ENCODE data around the gene EFNB3.

The EFNB3 gene

GRCh38 chr17:7700510-7700909 is 4.5 kb upstream of the EFNB3 start:
- DNase-seq (ENCODE audit: low read depth) = no peak

DNA sequence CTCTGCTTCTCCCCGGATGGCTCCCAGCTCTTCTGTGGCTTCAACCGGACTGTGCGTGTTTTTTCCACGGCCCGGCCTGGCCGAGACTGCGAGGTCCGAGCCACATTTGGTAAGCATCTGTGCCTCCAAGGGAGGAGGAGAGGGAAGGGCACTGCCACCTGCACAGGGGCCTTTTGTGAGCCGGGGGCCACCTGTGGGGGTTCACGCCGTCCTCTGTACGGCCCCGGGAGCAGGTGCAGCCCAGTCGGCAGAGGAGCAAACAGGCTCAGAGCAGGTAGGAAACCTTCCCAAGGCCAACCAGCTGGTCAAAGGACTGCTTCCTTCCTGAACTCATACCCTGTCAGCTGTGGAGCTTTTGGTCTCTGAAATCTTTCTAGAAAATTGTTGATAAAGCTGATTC is 3.3 kb upstream of the EFNB3 start:
- DNase-seq (ENCODE audit: low read depth) = no peak

DNA sequence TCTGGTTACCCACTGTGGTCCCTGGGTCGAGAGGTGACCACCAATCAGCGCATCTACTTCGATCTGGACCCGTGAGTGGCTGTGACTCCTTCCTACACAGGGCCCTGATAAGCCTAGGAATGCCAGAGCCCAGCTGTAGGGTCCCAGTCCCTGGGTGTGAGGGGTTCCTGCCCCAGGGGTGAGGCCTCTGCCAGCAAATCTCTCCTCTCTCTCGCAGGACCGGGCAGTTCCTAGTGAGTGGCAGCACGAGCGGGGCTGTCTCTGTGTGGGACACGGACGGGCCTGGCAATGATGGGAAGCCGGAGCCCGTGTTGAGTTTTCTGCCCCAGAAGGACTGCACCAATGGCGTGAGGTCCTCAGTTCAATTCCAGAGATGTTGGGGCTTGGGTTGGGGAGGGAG is 2.2 kb upstream of the EFNB3 start:
- DNase-seq (ENCODE audit: low read depth) = no peak

GRCh38 chr17:7703584-7704479 is 1.2 kb upstream of the EFNB3 start:
- DNase-seq (ENCODE audit: low read depth) = peak; percentile 63

GRCh38 chr17:7705269-7706255 is 560 bp downstream of the EFNB3 start:
- DNase-seq (ENCODE audit: low read depth) = no peak

DNA sequence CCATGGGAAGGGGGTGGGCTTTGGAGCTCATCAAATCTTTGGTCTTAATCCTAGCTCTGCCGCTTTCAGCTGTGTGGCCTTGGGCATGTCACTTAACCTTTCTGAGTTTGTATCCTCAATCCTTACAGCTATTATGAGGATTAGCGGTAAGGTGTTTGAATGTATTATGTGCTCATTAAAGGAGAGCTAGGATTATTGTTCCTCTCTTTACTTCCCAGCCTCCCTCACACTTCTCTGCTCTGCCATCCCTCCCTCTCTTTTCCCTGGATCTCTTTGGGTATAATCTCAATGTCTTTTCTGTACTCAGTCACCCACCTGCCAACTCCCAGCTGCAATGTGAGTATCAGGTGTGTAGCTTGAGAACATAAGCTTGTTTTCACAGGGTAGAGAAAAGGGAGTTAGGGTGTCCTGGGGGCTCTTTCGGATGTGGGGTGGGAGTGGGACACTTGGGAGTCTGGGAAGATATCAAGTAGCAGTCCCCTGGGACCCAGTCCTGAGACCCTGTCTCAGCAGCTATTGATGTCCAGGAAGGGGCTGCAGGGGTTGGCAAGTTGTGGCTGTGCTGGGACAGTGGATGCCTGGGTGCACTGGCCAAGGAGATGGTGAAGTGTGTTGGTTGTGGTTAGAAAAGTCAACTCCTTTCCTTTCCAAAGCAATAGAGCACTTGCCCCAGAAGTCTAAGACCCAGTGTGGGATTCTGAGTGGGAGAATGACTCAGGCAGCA is 1.8 kb downstream of the EFNB3 start:
- no peak for DNase-seq (ENCODE audit: low read depth)

DNA sequence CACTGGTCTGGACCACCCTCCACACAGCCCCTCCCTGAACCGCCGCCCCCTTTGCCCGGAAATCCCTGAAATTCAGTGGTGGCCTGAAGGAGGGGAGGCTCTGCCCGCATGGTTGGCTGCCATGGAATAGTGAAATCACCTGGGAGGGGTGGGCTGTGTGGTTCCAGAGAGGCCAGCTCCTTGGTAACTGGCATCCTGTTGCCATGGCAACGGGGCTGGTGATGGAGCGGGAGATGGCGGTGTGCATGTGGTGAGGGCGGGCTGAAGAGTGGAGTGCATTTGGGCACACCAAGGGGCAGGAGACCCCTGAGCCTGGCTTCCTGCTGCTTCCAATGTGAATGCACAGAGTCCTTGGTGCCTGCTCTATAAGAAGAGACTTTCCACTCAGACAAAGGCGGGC is 2.4 kb downstream of the EFNB3 start:
- no peak for DNase-seq (ENCODE audit: low read depth)

- DNase-seq (ENCODE audit: low read depth) = no peak
Observed at GRCh38 chr17:7707858-7708750, 3.1 kb downstream of the EFNB3 start.

- no peak for DNase-seq (ENCODE audit: low read depth)
Observed at GRCh38 chr17:7709031-7709430, 4.0 kb downstream of the EFNB3 start.

DNA sequence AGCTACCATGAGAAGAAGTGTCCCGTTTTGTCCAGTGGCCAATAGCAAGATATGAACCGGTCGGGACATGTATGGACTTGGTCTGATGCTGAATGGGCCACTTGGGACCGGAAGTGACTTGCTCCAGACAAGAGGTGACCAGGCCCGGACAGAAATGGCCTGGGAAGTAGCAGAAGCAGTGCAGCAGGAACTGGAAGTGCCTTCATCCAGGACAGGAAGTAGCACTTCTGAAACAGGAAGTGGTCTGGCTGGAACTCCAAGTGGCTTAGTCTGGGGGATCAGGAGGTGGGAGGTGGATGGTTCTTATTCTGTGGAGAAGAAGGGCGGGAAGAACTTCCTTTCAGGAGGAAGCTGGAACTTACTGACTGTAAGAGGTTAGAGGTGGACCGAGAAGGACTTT is 5.3 kb downstream of the EFNB3 start:
- no peak for DNase-seq (ENCODE audit: low read depth)

GRCh38 chr17:7711051-7711755 is 6.2 kb downstream of the EFNB3 start:
- no peak for DNase-seq (ENCODE audit: low read depth)

GRCh38 chr17:7712111-7712771 is 7.2 kb downstream of the EFNB3 start:
- DNase-seq (ENCODE audit: low read depth) = no peak

DNA sequence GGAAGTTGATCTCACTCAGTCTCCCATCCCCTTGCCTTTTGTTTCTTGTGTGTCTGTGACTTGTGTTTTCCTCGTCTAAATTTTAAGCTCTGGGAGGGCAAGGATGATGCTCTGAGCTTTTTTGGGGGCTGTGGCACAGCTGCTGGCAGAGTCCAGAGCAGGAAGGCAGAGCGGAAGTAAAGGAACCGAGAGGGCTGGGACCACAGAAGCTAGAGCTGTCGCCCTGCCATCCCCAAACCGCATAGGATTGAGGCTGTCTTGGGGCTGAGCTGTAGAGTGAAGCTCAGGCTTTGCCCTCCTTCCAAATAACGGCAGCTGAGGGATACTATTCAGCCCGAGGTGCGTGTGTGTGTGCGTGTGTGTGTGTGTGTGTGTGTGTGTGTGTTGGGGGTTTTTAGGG is 8.8 kb downstream of the EFNB3 start:
- DNase-seq (ENCODE audit: low read depth) = no peak

GRCh38 chr17:7714721-7715594 is 10.0 kb downstream of the EFNB3 start:
- no peak for DNase-seq (ENCODE audit: low read depth)

DNA sequence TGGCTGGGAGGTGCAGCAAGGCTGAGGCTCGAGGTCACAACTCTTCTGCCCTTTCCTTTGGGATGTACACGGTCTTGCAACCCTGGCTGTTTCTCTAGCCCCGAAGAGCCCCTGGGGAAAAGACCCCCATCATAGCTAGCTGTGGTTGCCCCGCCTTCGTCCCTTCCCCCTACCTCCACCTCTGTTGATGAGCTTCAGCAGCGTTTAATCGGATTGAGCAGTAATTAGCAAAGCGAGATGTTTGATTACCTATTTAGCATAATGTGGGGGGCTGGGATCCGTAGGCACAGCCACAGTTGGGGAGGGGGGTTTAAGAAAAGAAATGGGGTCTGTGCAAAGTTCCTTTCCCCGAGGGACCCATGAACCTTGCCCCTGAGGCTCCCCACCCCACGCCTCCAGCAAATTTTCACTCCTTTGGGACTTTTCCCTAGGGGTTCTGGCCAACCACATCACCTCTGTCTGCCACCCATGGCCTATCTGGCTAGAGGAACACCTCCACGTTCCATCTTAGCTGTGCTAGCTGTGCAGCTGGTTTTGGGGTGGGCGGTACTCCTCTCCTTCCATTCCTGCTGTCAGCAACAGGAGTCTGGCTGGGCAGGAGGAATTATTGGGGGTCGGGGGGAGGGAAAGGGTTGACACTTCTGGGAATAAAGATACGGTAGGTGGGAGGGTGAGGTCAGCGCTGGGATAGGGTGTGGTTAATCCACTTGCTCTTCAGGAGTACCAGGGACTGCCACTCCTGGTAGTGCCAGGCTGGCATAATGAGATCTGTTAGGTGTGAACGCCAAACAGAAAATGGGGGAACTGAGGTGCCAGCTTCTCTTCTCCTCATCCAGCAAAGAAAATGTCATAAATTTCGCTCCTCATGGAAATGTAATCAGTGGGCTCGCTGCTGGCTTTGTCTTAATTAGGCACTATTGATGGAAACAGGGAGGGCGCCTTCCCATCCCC is 11.2 kb downstream of the EFNB3 start:
- no peak for DNase-seq (ENCODE audit: low read depth)

- DNase-seq (ENCODE audit: low read depth) = peak; percentile 78
Observed at GRCh38 chr17:7716901-7717755, 12.1 kb downstream of the EFNB3 start, which contains the start of gene DNAH2. TSS of gene DNAH2 (plus strand) at chr17:7717744. CDS start at chr17:7719735, 1,991 bp downstream.

Data from iris pigment epithelial cell (primary cell).